Midbrain (tissue), 1 donor: ENCODE results near the gene ELOVL1.
"Not testable (repeated sequence)": the region's sequence is repeated elsewhere in the genome, so short reads cannot be mapped to it uniquely, and the experiment has no call there.

Experiments used
- DNase-seq: peaks from one replicate; lab custom pipeline; 2025; lab: John Stamatoyannopoulos, UW

ELOVL1 gene

DNA sequence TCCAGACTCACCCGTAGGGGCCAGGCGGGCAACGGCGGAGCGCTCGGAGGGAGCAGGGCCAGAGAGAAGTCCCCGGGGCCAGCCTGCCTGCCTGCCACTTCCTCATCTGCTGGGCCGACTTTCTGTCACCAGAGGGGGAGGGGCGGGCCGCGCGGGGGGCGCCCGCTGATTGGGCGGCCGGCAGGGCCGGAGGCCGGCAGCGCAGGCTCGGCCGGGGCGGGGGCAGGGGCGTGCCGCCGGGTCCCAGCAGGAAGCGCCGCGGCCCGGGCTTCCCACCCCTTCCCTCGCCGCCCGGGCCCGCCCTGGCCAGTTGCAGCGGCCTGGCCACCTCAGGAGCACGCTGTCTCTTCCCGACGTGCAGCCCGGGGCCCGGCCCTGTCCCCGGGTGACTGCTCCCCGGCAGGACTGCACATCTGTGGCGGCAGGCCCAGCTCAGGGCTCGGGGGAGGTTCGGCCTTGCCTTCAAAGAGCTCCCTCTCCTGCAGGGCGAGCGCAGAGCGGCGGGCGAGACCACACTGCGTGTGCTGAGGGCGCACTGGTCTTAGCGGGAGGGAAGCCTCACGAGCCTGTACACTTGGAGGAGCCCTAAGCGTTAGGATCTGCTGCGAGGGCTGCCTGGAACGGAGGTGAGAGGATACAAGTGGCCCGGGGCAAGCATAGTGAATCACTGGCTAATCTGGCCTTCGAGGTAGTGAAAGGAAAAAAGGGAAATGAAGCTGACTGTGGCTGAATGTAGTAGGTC, at the start of gene ELOVL1:
ELOVL1 (minus strand) TSS at position 108 of the 742 bp plus-strand sequence. CDS start 2,402 bp downstream, outside the sequence.
- peak; percentile 91 for DNase-seq

DNA sequence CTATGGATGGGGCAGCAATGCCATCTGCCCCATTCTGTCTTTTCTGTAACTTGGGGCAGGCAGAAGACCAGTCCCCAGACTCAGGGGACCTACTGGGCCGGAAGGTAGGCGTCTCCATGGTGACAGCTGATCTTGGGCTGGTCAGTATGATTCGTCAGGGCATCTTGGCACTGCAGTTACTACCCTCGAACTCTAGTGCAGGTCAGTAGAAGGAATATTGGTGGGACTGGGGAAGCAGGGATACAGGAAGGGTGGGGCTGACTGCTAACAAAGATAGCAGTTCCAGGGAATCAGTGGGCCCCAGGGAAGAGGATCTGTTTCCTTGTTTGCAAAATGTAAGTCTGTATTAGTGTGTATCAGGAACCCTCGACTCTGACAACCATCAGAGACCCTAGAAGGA, 48.1 kb upstream of the ELOVL1 start:
- no peak for DNase-seq

DNA sequence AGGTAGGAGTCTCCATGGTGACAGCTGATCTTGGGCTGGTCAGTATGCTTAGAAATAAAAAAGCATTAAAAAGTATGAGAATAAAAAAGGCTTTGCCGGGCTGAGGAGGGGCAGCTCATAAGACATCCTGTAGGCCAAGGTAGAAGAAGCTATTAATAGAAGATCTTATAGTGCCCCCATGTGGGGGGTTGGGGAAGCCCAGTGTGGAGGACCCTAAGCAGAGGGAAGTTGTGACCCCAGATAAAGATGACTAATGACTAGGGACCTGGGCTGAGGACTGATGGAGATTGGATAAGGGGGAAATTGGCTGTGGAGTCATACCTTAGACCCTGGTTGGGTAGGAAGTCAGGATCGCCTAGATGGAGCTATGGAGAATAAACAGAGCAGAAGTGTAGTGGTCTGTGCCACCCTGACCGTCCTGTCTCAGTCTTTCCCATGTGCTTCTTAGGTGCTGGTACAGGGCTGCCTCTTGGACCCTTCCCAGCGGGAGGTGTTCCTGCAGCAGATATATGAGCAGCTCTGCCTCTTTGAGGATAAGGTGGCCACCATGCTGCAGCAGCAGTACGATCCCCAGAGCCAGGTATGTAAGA, 46.9 kb upstream of the ELOVL1 start:
- peak; percentile 41 for DNase-seq

DNA sequence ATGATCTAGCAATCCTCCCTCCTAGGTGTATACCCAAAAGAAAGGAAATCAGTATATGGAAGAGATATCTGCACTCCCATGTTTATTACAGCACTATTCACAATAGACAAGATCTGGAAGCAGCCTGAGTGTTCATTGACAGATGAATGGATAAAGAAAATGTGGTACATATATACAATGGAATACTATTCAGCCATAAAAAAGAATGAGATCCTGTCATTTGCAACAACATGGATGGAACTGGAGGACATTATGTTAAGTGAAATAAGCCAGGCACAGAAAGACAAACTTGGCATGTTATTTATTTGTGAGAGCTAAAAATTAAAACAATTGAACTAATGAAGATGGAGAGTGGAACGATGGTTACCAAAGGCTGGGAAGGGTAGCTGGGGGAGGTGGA, 45.6 kb upstream of the ELOVL1 start:
- DNase-seq = not testable (repeated sequence)

DNA sequence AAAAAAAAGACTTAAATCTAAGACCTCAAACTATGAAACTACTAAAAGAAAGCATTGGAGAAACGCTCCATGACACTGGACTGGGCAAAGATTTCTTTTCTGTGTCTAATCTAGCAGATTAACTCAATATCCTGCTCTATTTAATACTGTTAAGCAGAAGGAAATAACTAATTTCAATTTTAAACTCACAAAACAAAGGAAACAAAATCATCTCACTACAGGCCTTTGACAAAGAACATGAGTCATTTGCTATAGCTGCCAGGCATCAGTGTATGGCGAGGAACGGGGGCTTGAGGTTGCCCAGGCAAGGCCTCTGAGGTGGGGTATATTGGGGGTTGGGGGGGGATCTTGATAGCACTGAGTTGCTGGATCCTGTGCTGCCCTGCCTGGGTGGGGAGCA, 42.8 kb upstream of the ELOVL1 start:
- DNase-seq = no peak

DNA sequence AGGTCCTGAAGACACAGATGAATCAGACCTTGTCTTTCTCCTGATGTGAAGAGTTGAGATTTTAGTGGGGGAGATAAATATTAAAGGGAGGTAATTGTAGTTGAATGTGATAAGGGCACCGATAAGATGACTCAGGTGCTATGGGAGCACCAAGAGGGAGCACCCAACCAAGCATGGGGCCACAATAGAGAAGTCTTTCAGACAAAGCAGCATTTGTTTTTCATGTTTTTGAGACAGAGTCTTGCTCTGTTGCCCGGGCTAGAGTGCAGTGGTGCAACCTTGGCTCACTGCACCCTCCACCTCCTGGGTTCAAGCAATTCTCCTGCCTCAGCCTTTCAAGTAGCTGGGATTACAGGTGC, 38.0 kb upstream of the ELOVL1 start:
- DNase-seq = no peak

DNA sequence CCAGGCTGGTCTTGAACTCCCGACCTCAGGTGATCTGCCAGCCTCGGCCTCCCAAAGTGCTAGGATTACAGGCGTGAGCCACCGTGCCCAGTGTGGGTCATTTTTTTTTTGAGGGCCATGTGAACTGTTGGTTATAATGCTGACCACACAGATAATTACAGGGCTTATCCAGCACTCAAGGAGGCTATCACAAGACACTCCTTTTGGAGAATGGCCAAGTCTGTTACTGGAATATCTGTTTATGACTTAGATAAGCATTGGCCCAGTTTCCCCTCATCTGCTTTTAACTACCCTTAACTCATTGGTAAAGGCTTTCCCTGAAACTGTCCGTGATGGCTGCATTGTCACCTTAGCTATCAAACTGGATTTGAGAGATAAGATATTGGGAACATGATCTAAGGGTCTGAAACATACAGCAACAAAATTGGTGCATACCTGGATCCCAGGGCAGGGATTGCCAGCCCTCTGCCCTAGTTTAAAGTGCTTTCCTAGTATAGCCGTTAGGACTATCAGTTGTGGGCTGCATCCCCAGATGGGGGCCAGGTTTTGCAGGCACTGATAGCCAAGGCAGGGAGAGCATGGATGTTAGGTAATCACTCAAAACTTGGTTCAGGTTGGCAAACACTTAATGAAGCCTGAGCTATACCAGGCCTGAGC, 37.5 kb upstream of the ELOVL1 start:
- DNase-seq = no peak

DNA sequence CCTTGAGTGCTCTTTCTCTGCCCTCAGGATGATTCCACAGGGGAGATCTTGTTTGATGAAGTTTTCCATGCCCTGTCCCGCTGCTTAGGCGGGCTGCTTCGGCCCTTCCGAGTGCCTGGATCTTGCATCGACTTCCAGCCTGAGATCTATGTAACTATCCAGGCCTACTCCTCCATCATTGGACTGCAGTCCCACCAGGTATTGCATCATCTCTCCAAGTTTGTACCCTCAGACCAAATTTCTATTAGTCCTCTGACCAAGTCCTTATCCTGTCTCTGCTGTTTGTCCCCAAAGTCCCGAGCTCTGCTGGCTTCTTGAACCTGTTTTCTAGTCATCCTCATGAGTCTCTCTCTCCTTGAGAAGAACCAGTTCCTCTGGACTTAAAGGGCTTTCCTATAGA, 36.5 kb upstream of the ELOVL1 start:
- no peak for DNase-seq

DNA sequence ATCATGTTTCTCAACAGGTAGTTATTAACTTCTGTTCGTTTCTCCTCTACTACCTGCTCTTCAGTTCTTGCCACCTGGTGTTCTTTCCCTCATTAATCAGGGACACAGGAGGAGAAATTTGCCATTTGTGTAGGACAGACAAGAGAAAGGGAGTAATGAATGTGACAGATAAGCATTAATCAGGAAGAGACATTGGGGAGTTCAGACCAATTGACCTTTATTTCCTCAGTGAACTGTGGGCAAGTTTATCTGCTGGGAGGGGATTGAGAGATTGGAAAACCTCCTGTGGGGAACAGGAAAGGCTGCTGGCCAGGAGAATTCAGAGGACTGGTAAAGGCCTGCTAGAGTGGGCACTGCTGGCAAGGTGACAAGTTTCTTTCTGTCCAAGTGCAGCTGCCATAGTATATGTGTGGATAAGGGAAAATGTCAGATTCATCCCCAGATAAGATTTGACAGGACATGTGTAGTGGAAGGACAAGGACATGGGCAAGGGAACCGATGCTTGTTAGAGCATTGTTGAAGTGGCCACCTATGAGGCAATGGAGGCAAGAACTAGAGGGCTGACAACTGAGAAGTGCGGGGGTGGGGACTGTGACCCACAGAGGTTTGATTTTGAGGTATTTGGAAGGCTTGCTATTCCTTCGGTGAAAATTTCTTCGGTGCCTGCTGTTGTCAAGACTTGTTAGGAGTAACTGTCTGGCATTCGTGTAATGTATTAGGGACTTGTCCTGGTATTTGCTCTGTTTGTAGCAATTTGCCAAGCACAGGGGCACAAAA, 34.5 kb upstream of the ELOVL1 start:
- no peak for DNase-seq

DNA sequence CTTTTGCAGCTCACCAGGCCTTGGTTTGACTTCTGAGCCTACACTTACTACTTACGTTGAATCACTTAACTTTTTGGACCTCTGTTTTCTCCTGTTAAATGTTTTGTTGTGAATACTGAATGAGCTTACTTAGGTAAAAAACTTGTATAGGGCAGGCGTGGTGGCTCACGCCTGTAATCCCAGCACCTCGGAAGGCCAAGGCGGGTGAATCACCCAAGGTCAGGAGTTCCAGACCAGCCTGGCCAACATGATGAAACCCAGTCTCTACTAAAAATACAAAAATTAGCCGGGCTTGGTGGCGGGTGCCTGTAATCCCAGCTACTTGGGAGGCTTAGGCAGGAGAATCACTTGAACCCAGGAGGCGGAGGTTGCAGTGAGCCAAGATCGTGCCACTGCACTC, 32.6 kb upstream of the ELOVL1 start:
- DNase-seq = not testable (repeated sequence)

DNA sequence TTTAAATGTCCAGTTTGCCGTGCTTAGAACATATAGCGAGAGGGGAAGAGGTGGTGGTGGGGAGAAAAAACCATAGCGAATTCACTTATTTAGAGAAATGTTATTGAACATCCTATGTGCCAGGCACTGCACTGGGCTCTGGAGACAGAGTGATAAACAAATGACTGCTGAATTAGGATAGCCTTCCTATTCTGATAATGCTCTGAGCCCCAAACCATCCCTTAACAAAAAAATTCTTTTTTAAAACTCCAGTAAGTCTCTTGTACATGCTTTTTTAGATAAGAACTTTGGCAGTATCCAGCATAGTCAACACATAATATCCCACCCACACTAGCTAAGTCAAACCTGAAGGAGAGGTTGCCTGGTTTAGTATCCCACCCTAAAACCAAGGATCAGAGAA, 30.4 kb upstream of the ELOVL1 start:
- DNase-seq = no peak

DNA sequence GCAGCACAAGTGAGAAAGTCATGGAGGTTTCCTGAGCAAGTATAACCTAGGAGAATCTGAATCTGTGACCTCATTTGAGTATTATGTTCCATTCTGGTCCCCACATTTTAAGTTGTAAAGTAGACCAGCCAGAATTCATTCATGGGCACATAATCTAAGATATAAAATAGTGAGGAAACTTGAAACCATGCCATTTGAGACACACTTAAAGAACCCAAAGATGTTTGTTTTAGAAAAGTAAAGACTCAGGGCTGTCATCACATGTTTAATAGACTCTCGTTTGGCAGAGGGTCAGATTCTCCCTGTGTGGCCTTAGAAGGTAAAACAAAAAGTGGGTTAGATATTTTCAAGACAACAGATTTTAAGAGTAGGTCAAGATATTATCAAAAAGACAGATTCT, 28.2 kb upstream of the ELOVL1 start:
- DNase-seq = no peak

DNA sequence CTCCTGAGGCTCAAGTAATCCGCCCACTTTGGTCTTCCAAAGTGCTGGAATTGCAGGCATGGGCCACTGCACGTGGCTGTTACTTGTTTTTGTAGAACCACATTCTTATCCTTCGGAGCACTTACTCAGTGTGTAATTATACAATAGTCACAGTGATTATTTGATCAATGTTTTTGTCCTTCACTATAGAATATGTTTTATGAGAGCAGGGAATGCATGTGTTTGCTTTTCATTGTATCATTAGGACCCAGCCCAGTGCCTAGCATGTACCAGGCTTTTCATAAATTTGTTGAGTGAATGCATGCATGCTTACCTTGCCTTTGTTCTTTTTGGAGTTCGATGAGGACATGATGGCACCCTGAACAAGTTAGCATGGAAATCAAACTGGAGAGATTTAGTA, 27.7 kb upstream of the ELOVL1 start:
- DNase-seq = no peak

DNA sequence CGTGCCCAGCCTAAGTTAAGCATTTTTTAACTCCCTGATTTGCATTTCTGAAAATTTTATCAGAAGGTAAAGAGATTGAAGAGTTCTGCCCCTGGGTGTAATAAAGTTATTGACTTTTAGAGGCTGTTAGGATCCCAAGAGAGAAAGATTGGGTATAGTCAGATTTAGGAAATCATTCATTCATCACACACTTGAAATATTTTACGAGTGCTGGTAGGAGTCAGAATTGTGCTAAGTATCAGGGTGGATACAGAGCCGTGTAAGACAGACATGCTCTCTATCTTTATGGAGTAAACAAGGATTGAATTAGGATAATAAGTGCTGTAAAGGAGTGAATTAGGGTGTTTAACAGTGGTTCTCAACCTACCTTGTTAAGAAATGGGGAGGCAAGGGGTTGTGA, 24.9 kb upstream of the ELOVL1 start:
- no peak for DNase-seq

DNA sequence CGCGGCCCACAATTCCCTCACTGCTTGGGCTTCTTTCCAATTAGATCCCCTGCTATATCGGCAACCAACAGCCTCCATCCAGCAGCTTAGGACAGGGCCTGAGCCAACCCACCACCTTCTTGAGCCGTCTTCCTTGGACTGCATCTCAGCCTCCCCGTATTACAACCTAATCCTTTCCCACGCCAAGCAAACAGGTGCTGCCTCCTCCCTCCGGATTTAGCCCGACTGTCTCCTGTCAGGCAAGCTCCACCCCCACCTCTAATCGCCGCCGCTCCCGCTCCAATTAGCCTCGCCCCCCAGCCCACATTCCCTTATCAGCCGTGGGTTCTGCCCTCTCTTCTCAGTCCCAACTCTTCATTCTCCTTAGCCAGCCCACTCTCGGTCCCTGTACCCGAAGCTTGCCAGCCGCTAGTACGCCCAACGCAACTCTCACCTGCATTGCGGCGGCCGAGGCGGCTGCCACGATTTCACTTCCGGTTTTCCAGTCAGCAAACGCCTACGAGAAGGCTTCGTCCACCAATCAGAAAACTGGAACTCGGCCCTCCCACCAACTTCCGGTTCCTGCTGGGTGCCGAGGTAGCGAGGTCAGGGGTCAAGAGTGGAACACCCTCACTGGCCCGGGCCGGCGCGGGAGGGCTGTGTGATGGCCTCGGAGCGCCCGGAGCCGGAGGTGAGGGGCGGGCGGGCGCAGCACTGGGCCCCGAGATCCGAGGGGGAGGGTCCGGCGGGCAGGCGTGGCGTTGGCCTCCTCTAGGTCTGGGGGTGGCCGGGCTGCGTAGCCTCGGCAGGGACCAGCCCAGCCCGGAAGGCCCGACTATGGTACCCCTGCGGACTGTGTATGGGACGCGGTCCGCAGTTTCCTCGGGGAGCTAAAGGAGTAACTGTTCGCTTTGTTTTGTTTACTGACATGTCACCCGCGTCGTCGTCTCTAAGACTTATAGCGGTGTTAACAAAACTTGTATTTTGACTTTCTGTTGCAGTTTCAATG, 21.8 kb upstream of the ELOVL1 start, which contains the start of the genes MED8 and SZT2:
MED8 (minus strand) TSS at position 475 of the 988 bp plus-strand sequence; CDS start at position 439, 36 bp downstream.
SZT2 (plus strand) TSS at position 574 of the 988 bp plus-strand sequence; CDS start at position 644, 70 bp downstream.
- peak; percentile 96 for DNase-seq

DNA sequence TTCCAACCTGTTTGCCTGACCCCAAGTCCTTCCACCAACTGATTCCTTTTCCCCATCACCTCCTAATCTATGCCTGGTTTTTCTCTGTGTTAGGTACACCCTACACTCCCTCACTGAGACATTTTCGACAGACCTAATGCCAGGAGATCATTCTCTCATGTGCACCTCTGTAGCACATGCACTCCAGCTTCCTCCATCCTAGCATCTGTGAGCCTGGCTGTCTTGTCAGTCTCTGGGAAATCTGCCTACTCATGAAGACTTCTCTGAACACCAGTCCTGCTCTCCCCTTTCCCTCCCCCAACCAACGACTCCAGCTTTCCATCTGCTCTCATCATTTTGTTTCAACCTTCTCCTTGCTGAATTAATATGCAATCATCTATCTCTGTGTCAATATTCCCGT, 20.8 kb upstream of the ELOVL1 start:
- no peak for DNase-seq

DNA sequence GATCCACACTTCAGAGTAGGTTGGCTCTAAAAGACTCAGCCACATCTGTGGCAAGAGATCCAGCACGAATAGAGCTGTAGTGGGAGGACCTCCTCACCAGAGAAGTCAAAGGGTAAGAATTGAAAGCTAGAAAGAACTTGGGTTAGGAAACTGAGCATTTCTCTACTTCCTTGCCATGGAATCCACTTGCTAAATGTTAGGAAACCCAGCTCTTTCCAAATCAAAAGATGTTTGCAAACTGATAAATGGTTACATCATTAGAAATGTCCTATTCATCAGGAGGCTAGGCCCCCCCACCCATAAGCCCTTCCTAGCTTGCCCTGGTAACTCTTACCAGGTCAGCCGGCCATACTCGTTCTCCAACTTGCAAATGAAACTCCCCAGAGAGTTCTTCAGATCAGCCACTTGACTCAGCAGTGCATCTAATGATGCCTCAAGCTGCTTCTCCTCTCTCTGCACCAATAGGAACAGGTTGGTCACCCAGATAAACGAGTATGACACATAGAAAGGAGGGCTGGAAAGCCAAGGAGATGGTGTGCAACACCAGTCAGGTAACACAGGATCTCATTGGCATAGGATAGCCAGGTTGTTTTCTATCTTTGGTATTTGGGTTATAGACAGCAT, 20.3 kb upstream of the ELOVL1 start:
- DNase-seq = no peak

DNA sequence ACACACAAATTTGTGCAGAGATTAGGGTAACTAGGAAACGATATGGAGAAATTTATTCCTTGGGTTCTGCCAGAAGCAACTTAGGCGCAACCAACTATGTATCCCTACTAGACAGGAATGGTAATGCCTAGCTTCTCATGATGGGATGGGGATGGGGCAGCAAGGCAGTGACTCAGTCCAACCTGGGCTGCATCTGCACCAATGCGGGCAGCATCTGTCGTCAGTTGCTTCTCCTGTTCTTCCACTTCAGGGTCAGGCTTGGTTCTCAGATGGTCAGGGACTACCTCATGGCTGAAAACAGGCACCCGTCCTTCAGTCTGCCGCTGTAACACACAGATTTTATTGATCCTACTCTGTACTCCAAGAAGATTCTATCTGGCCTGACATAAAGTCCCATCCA, 18.9 kb upstream of the ELOVL1 start:
- DNase-seq = no peak

DNA sequence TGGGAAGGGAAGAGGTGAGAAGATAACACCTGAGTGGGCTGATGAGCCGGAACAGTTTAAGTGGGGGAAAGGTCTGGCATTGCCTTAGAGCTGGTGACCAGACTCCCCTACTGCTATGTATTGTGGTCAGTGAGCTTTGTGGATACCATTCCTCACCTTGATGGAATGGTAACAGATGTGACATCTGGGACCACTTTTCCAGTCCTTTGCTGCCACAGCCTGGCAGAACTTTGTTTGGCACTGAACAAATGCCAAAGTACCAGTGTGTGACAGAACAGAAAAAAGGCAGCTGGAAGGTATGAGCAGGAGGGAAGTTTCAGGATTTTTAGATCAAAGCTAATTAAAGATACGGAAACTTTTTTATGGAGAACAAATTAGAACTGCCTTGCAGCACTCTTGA, 15.6 kb upstream of the ELOVL1 start:
- peak; percentile 63 for DNase-seq

DNA sequence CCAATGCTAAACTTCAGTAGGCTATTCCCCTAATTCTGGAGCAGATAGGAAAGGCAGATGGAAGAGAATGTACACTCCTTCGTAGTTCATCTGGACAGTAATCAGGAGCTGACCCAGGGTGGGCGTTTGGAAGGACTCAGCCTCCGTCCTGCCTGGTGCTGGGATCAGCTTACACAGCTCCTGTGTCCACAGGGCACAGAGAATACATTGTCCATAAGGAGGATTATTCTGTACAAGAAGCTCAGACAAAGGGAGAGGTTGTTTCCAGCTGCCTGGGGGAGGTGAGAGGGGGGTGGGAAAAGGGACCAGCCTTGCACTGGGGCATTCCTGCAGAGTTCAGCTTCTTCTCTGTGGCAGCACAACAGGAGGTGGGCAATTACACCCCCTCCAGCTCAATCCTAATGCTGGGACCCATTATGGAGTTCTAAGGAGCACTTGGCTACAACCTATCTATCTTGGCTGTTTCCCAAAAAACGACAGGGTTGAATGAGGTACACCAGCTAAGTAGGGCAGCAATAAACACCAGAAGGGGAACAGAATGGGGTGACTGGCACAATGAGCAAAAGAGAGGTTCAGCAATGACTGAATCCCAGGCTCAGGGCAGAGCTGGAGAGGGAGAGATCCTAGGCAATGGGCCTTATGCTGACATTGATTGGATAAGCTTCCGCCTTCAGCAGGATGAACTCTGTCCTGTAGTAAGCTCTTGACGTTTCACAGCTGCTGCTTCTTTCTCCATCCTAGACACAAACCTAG, 14.4 kb upstream of the ELOVL1 start:
- DNase-seq = peak; percentile 85
